22Rv1 (cell line): ENCODE results near the gene MTM1.

ENCODE experiments used
- H3K27ac ChIP-seq: fragments of 450-650 bp; 2 replicates; pipeline ENCODE4 v1.5.1; 2017
- ZFX ChIP-seq: fragments of 450-650 bp; IDR thresholded peaks from 2 replicates; pipeline ENCODE4 v1.6.1; 2017; ENCODE audit warnings: antibody characterized with exemption, borderline replicate concordance
- TF ChIP-seq, protein P1 (sequence below): fragments of 450-650 bp; IDR thresholded peaks from 2 replicates; pipeline ENCODE4 v1.5.1; 2017; ENCODE audit warnings: mild to moderate bottlenecking

Gene MTM1

DNA sequence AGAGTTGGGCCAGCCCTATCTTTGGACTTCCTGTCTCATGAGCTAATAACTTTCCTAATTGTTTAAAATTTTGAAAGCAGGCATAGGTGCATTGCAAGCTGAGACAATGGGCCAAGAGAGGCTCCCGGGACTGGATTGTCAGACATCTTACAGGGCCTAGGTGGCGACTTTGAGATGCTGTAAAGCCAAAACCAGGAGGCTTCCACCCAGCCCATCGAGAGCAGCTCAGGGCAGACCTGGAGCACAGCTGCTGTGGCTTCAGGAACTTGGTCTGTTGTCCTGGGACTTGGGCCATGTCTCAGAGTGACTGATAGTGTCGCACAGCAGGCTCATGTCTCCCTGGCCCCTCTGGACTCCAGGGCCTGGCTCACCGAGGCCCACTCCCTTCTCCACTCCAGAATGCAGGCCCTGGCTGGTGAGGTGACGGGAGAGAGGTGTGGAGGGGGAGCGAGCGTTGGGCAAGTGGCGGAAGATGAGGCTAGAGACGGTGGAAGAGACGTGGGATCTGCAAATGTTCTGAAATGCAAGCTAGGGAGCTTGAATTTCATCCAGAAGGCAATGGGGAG lies 24.1 kb upstream of the MTM1 start:
- H3K27ac ChIP-seq: no peak overlapping the region
- TF ChIP-seq, protein P1, sequence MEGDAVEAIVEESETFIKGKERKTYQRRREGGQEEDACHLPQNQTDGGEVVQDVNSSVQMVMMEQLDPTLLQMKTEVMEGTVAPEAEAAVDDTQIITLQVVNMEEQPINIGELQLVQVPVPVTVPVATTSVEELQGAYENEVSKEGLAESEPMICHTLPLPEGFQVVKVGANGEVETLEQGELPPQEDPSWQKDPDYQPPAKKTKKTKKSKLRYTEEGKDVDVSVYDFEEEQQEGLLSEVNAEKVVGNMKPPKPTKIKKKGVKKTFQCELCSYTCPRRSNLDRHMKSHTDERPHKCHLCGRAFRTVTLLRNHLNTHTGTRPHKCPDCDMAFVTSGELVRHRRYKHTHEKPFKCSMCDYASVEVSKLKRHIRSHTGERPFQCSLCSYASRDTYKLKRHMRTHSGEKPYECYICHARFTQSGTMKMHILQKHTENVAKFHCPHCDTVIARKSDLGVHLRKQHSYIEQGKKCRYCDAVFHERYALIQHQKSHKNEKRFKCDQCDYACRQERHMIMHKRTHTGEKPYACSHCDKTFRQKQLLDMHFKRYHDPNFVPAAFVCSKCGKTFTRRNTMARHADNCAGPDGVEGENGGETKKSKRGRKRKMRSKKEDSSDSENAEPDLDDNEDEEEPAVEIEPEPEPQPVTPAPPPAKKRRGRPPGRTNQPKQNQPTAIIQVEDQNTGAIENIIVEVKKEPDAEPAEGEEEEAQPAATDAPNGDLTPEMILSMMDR: no peak
- no peak for TF ChIP-seq ZFX

DNA sequence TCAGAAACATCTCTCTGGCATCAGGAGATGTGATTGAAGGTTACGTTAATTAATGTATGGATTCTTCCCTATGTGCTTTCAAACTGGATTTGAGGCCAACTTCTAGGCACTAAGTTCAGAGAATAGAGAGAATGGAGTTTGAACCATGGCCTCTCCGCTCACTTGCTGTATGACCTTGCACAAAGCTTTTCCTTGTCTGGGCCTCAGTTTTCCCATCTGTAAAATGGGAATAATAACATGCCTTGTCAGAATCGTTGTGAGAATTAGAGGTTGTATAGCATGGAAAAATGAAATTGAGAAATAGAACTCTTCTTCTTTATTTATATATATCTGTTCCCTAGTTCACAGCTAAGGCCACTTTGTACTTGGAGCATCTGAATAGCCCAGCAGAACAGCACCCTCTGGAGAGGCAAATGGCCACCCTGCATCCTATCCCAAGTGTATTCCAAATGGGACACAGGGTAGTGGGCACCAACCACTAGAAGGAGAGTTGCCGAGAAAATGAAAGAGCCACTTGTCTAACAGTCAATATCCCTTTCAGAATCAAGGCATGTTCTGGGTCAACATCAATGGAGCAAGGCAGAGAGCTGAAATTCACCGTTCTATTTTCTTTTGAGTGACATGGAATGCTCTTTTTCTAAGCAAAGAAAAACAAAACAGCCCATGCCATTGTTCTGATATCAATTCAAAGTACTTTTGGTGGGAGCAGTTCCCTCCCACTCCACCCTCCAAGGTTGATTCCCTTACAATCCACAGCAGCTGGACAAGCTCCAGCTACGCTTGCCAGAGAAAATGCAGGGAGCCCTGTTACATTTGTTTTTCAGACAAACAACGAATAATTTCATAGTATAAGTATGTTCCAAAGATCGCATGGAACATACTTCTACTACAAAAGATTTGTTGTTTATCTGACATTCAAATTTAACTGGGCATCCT lies 23.3 kb upstream of the MTM1 start:
- TF ChIP-seq, protein P1: no peak
- no peak for TF ChIP-seq ZFX
- no peak overlapping the region for H3K27ac ChIP-seq

DNA sequence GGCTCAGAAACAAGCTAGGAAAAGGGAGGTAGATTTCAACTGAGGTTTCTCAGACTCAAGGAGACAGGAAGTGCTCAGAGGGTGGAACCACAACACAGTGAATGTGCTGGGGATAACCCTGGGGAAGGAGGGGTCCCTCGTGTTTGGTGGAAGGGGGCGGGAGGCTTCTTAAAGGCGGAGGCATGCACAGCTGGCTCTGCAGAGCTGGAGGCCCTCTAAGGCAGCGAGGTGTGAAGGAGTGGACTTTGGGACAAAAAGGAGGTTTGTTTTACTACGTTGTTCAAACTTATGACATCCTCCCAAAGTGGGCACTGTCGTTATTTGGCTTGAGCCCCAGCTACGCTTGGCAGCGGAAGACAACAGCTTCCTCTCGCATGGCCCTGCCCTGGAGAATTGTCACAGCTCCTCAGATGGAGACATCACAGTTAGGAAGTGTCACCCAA lies 21.7 kb upstream of the MTM1 start:
- H3K27ac ChIP-seq: no peak overlapping the region
- TF ChIP-seq, protein P1: no peak
- TF ChIP-seq ZFX: no peak

DNA sequence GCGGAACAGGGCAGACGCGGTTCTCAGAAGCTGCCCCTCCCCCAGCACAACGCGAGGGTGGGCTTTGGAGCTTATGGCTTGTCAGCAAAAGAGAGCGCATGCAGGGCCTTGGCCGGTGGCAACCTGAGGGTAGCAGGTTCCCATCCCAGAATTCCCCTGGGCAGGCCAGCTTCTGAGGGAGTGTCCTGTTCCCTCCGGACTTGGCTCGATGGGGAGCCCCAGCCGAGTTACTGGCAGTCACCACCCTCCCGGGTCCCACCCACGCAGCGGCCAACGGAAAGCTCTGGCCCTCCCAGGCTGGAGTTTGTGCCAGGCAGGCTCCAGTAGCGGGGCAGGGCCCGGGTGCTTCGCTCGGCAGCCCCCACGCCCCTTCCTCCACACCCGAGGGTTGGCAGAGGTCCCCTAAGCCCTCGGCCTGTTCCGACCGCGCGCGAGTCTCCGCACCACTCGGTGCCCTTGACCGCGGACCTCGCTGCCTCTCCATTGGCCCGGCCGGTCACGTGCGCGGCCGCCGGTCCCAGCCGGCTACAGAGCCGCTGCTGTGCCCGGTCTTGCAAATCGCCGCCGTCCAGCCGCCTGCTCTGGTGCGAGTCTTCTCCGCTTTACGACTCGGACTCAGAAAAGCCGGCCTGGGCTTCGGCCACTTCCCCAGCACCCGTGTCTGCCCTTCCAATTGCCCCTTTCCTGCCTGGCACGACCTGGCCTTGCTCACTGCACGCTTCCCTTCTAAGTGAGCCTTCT lies 20.9 kb upstream of the MTM1 start:
- no peak overlapping the region for H3K27ac ChIP-seq
- no peak for TF ChIP-seq ZFX
- TF ChIP-seq, protein P1: no peak

DNA sequence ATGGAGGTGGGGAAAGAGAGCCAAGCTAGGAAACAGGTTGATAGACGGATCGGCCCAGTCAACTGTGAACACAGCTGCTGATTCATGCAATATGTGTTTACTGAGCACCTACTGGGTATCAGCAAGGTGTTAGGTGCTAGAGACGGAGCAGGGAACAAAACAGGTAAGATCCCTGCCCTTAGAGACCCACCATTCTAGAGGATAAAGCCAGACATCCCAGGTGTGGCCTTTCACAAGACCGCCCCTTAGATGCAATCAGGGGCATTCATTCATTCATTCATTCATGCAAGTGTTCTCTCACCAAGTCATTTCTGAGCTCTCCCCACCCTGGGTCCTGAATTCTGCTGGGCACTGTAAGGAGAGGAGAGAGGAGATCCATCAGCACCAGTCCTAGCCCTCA lies 20.2 kb upstream of the MTM1 start:
- H3K27ac ChIP-seq: no peak overlapping the region
- TF ChIP-seq, protein P1: no peak
- no peak for TF ChIP-seq ZFX

DNA sequence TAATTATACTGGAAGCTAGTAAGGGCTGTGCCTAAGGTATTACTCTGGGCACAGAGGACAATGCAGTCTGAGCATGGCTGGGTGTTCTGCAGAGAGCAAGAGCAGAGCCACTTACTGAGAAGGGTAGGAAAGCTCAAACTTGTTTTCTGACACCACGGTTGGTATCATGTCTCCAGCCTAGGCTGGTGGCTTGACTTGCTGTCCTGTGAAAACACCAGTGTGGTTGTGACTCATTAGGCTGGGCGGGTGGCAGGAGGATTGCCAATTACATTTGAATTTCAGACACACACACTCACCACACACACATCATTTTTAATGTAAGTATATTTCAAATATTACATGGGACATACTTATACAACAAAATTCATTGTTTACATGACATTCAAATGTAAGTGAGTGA lies 19.7 kb upstream of the MTM1 start:
- TF ChIP-seq, protein P1: no peak
- TF ChIP-seq ZFX: no peak
- no peak overlapping the region for H3K27ac ChIP-seq
